HG03064 (cell line): Measurements from ENCODE around the gene MISP3.

Experiments
- ATAC-seq: cut with Tn5 transposase; IDR thresholded peaks from one replicate; pipeline ENCODE4 v1.9.1; 2021; ENCODE audit warnings: low read depth; ENCODE audit not compliant: unreplicated experiment

MISP3 gene

GRCh38 chr19:14118165-14119051 lies 45.8 kb downstream of the MISP3 start:
- no peak for ATAC-seq

DNA sequence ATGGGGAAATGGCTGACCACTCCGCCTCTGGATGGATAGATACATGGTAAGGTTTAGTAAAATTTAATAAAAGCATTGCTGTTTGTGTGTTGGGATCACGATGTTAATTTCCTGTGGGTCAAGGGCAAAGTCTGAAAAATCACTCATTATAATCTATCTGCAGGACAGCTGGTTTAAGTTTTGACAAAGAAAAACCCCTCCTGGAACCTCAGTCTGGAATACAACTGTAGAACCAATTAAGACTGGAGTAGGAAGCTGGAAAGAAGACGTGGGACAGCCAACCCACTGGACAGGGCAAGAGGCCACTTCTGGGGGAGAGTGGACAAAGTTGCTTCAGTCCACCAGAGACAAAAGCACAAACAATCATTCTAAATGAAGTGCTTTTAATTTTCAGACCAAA lies 46.6 kb downstream of the MISP3 start:
- ATAC-seq = no peak

GRCh38 chr19:14119644-14120496 lies 47.3 kb downstream of the MISP3 start:
- no peak for ATAC-seq

DNA sequence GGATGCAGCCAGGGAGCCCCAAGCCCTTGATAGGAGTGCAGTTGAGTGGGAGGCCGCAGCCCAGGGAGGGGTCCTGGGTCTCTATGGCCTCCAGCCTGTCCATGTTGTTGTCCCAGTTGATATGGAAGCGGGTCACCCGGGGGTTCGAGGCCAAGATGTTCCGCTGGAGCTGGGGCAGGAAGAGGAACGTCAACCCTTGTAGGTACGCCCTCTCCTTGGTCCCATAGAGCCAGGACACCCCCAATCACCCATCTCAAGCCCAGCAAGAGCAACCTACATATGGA lies 47.9 kb downstream of the MISP3 start:
- ATAC-seq = no peak

- no peak for ATAC-seq
Measured at GRCh38 chr19:14122924-14123323, 50.3 kb downstream of the MISP3 start.
